Measurements from ENCODE around the gene UBL4B.
A peak's percentile ranks its signal among the peaks of the same experiment; 100 is the strongest.

UBL4B gene

GRCh38 chr1:110153407-110153950, 41.2 kb downstream of the UBL4B start:
- DNase-seq (ENCODE audit: low spot score) = no peak

DNA sequence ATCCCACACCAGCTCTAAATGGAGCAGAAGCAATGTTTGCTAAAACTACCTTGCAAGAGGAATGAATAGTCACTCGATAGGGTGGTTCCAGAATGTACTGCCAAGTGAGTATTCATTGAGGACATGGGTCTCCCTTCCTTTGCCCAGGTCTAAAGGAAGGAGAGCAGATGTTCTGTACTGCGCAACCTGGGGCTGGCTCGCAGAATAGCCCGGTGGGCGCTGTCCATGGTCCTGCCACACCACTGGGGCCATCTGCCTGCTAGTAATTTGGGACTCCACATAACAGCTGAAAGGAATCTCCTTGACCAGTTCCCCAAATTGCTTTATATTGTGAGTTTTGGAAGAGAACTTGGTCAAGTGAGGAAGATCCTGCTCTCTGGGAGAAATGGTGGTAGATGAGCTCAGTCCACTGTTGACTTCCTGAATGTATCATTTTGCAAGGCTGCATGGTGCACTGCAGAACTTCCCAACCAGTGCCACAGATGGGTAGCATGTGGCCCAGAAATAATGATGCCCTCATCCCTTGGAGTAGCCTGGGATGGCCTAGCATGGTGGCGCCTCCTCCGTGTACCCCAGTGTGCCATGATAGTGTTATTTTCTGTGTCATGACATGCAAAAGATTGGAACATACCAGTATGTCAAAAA, 43.8 kb downstream of the UBL4B start:
- DNase-seq (ENCODE audit: low spot score) = peak; percentile 87

- DNase-seq (ENCODE audit: low spot score) = no peak
These were observed 46.0 kb downstream of the UBL4B start for GRCh38 chr1:110158261-110158660.

DNA sequence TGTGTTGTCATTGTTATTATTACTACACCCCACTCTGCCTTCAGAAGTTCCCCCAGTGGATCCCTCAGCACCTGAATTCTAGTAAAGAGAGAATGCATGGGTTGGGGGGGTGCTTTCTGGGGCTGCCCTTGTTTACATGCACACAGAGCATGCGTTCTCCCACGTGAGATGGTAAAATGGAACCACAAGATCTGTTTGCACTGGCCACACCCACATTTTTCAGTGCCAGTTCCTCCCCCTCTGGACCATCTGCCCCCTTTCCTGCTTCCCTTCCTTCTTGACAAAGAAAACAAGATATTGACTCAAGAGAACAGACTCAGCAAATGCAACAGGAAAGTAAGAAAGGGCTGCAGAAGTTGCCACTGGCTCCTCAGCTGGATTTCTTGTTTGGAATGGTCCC, 46.9 kb downstream of the UBL4B start:
- no peak for DNase-seq (ENCODE audit: low spot score)

DNA sequence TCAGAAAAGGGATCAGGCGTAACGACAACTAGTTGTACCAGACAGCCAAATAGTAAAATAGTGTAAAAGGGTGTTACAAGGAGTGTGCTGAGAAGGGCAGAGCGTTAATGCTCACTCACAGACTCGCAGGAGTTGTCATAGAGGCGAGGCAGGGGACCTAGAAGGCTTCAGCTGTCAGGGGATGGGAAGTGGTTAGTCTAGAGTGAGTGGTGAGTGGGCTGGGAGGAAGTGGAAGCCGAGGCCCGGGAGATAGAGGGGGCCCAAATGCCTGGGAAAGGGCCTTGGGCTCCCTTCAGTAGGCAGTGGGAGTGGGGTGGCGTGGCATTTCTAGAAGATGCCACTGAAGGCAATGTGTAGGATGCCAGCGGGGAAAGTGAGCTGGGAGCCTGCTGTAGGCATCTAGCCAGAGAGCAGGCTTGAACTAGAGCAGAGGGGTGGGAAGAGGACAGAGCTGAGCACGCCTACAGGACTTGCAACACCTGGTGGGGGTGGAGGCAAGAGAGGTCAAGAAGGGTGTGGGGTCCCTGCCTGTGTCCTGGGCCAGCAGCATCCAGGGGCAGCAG, 48.4 kb downstream of the UBL4B start:
- no peak for DNase-seq (ENCODE audit: low spot score)

- no peak for DNase-seq (ENCODE audit: low spot score)
These were observed 48.9 kb downstream of the UBL4B start for GRCh38 chr1:110161165-110161564.

- DNase-seq (ENCODE audit: low spot score) = no peak
These were observed 49.6 kb downstream of the UBL4B start for GRCh38 chr1:110161849-110162248.
